Measurements from ENCODE around the gene CLTCL1.

CLTCL1 gene

DNA sequence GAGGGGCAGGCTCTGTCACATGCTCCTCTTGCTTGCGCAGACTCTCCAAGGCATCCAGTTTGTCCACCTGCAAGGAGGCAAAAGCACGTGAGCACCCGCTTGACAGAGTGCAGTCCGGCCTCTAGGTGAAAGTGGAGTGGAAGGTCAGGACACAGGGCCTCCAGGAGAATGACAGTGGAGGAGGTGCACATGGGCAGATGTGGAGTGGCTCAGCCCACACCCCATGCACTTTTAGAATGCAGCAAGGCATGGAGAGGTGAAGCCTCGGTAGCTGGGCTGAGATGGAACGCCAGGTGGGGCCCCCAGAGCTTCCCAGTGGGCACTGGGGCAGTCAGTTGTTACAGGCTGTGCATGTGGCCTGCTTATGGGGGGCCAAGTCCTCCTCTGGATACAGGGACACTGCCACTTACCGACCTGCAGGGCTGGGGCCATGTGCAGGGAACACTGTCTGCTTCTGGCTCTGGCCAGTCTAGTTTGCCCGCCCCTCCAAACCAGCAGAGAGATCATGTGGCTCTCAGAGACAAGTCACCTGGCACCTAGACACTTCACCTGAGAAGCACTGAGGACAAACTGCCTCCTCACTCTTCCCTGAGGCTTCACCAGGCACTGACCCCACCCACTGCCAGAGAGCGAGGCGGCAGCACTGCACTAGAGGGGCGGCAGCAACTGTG, 110.6 kb downstream of the CLTCL1 start:
- DNase-seq (ENCODE audit: low read depth in 1 of 2, low spot score in 1 of 2), result no peak
- Histone ChIP-seq H3K27ac (replicated peaks) (no peak overlapping the region), H3K4me3 (replicated peaks; ENCODE audit: insufficient read depth, low read length) (no peak overlapping the region), H3K27me3 (ENCODE audit: insufficient read depth, poor library complexity, severe bottlenecking) (no peaks in the 10 kb centered on the region)
- TF ChIP-seq REST (IDR thresholded peaks at IDR 0.05; ENCODE audit: insufficient replicate concordance, low read depth) (no peak), GABPA (IDR thresholded peaks at IDR 0.05; ENCODE audit: low read depth) (no peak), POLR2AphosphoS5 (IDR thresholded peaks at IDR 0.05; ENCODE audit: low read depth) (no peak; the same call in 1 of the 2 replicates)
- TF ChIP-seq, protein P1, sequence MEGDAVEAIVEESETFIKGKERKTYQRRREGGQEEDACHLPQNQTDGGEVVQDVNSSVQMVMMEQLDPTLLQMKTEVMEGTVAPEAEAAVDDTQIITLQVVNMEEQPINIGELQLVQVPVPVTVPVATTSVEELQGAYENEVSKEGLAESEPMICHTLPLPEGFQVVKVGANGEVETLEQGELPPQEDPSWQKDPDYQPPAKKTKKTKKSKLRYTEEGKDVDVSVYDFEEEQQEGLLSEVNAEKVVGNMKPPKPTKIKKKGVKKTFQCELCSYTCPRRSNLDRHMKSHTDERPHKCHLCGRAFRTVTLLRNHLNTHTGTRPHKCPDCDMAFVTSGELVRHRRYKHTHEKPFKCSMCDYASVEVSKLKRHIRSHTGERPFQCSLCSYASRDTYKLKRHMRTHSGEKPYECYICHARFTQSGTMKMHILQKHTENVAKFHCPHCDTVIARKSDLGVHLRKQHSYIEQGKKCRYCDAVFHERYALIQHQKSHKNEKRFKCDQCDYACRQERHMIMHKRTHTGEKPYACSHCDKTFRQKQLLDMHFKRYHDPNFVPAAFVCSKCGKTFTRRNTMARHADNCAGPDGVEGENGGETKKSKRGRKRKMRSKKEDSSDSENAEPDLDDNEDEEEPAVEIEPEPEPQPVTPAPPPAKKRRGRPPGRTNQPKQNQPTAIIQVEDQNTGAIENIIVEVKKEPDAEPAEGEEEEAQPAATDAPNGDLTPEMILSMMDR (IDR thresholded peaks at IDR 0.05; ENCODE audit: insufficient read depth, low read length), result no peak

GRCh38 chr22:19180234-19180633, 111.3 kb downstream of the CLTCL1 start:
- Histone ChIP-seq H3K4me3 (replicated peaks; ENCODE audit: insufficient read depth, low read length) (no peak overlapping the region), H3K27ac (replicated peaks) (no peak overlapping the region), H3K27me3 (ENCODE audit: insufficient read depth, poor library complexity, severe bottlenecking) (no peaks in the 10 kb centered on the region)
- no peak for DNase-seq (ENCODE audit: low read depth in 1 of 2, low spot score in 1 of 2)
- TF ChIP-seq REST (IDR thresholded peaks at IDR 0.05; ENCODE audit: insufficient replicate concordance, low read depth), result no peak
- 0 out of 2 replicates have a peak, but pooled peaks have one; percentile 36 for TF ChIP-seq POLR2AphosphoS5 (IDR thresholded peaks at IDR 0.05; ENCODE audit: low read depth)

- no peak overlapping the region; the same call in 1 of the 2 replicates for H3K27ac ChIP-seq (replicated peaks)
- H3K27me3 ChIP-seq (ENCODE audit: insufficient read depth, poor library complexity, severe bottlenecking), result no peaks in the 10 kb centered on the region
- no peak overlapping the region for H3K4me3 ChIP-seq (replicated peaks; ENCODE audit: insufficient read depth, low read length)
- DNase-seq (ENCODE audit: low read depth in 1 of 2, low spot score in 1 of 2), result peak in 1 of 2 experiments; percentile 75
- TF ChIP-seq, protein P1 (IDR thresholded peaks at IDR 0.05; ENCODE audit: insufficient read depth, low read length), result peak; percentile 13
- no peak for TF ChIP-seq SPI1 (IDR thresholded peaks at IDR 0.05; ENCODE audit: borderline replicate concordance, low read depth)
Observed at GRCh38 chr22:19179497-19180048, 111.9 kb downstream of the CLTCL1 start.

DNA sequence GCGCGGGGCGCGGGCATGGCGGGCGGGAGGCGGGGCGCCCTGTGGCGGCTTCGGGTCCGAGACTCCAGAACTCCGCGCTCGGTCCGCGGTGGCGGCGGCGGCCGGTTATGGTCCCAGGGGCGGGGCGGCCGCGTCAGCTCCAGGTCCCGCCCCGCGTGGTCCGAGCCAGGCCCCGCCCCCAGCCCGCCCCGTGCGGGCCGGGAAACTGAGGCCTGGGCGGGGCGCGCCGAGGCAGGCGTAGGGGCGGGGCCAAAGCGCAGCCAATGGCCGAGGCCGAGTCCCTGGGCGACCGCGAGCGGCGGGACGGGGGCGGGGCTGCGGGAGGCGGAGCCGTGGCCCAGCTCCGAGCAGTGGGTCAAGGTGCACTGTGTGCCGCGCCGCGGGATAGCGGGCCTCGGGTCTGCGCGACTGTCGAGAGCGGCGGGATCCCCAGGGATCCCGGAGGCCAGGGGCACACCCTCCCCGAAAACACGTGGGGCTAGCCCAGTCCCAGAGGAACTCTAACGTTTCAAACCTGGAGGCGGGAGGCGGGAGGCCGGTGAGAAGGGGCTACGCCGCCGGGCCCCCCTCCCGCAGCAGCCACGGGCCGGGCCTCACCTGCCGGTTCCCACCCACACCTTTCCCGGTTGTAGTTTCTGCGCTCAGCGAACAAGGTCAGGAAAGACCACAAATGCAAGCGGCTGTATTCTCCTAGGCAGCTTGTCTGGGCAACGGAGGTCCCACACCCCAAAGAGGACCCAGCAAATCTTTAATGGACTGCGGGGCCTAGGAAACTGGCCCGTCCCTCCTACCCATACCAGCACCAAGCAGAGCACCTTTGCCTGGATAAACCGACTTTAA, 112.6 kb downstream of the CLTCL1 start, which contains the start of gene SLC25A1:
Gene SLC25A1, minus strand, starts transcription at position 80 of the 840 bp plus-strand sequence. Its CDS starts 63 bp downstream, at position 17.
- H3K4me3 ChIP-seq (replicated peaks; ENCODE audit: insufficient read depth, low read length), result peak within 1 kb of the TSS; percentile 72
- peak; percentile 75 to 78 for DNase-seq (ENCODE audit: low read depth in 1 of 2, low spot score in 1 of 2)
- TF ChIP-seq SPI1 (IDR thresholded peaks at IDR 0.05; ENCODE audit: borderline replicate concordance, low read depth), result no peak
- peak; percentile 25; the same call in 1 of the 2 replicates for TF ChIP-seq POLR2AphosphoS5 (IDR thresholded peaks at IDR 0.05; ENCODE audit: low read depth)
- TF ChIP-seq, protein P1 (IDR thresholded peaks at IDR 0.05; ENCODE audit: insufficient read depth, low read length), result no peak
- H3K27me3 ChIP-seq (ENCODE audit: insufficient read depth, poor library complexity, severe bottlenecking), result no peaks in the 10 kb centered on the region
- peak within 1 kb of the TSS; percentile 75 for H3K27ac ChIP-seq (replicated peaks)
